WTC11 (cell line): Measurements from ENCODE around the gene UMAD1. TPM values are rescaled to one million over a fixed set of nuclear protein-coding genes. Genes with fewer than 3 reads are reported as not detected.

Experiments used
- ATAC-seq: fragments of 200-7000 bp; cut with Tn5 transposase; 2 replicates; pipeline ENCODE4 v1.10.0; 2021; ENCODE audit warnings: mild to moderate bottlenecking, moderate library complexity
- CTCF ChIA-PET: fragments of 300-600 bp; sonication (Branson Sonifier 250); formaldehyde crosslinking; loops from one replicate; lab custom pipeline; 2021; ENCODE audit warnings: antibody characterized with exemption; lab: Charles Lee
- POLR2A ChIA-PET: fragments of 350-600 bp; sonication (Branson Sonifier 250); formaldehyde crosslinking; loops from one replicate; lab custom pipeline; 2021; ENCODE audit warnings: antibody characterized with exemption; lab: Charles Lee
- DNase-seq: peaks from one replicate; pipeline ENCODE4 v3.0.0; 2021; ENCODE audit warnings: low spot score
- H3K27ac Mint-ChIP-seq: 2 replicates; pipeline ENCODE4 v1.8.0; 2021; ENCODE audit warnings: mixed read lengths
- H3K27me3 Mint-ChIP-seq: 2 replicates; pipeline ENCODE4 v1.8.0; 2021; ENCODE audit warnings: low read depth, mild to moderate bottlenecking, moderate library complexity, mixed read lengths
- H3K36me3 Mint-ChIP-seq: 2 replicates; pipeline ENCODE4 v1.8.0; 2021; ENCODE audit warnings: mixed read lengths
- H3K4me1 Mint-ChIP-seq: 2 replicates; pipeline ENCODE4 v1.8.0; 2022; ENCODE audit warnings: mixed read lengths
- H3K4me3 Mint-ChIP-seq: 2 replicates; pipeline ENCODE4 v1.8.0; 2021; ENCODE audit warnings: mild to moderate bottlenecking, moderate library complexity, mixed read lengths
- H3K9me3 Mint-ChIP-seq: 2 replicates; pipeline ENCODE4 v1.8.0; 2021; ENCODE audit warnings: mixed read lengths
- ATF3 ChIP-seq: sonication (generic); formaldehyde crosslinking; conservative IDR thresholded peaks from 2 replicates; pipeline ENCODE4 v1.8.1; 2022; ENCODE audit warnings: mild to moderate bottlenecking, missing genetic modification reagents
- ATF6 ChIP-seq: sonication (generic); formaldehyde crosslinking; IDR thresholded peaks from 2 replicates; pipeline ENCODE4 v1.8.1; 2023; ENCODE audit warnings: mild to moderate bottlenecking, missing genetic modification reagents
- E2F1 ChIP-seq: sonication (generic); formaldehyde crosslinking; IDR thresholded peaks from 2 replicates; pipeline ENCODE4 v1.8.0; 2022; ENCODE audit warnings: mild to moderate bottlenecking, missing genetic modification reagents
- ERG ChIP-seq: fragments of 250-450 bp; sonication (Bioruptor Pico); IDR thresholded peaks from 2 replicates; pipeline ENCODE4 v1.8.0; 2021; ENCODE audit warnings: mild to moderate bottlenecking
- GABPB1 ChIP-seq: sonication (generic); formaldehyde crosslinking; IDR thresholded peaks from 2 replicates; pipeline ENCODE4 v1.8.1; 2023; ENCODE audit warnings: mild to moderate bottlenecking, missing genetic modification reagents
- HMGA2 ChIP-seq: fragments of 250-450 bp; sonication (Bioruptor Pico); IDR thresholded peaks from 2 replicates; pipeline ENCODE4 v1.4.0; 2021; ENCODE audit warnings: mild to moderate bottlenecking, moderate library complexity
- IRF1 ChIP-seq: sonication (generic); formaldehyde crosslinking; IDR thresholded peaks from 2 replicates; pipeline ENCODE4 v1.8.0; 2023; ENCODE audit warnings: missing genetic modification reagents
- JUN ChIP-seq: sonication (generic); formaldehyde crosslinking; IDR thresholded peaks from 2 replicates; pipeline ENCODE4 v1.8.0; 2023; ENCODE audit warnings: mild to moderate bottlenecking, missing genetic modification reagents
- NFYB ChIP-seq: sonication (generic); formaldehyde crosslinking; conservative IDR thresholded peaks from 2 replicates; pipeline ENCODE4 v1.8.0; 2022; ENCODE audit warnings: low read depth, missing genetic modification reagents
- NR3C1 ChIP-seq: sonication (generic); formaldehyde crosslinking; conservative IDR thresholded peaks from 2 replicates; pipeline ENCODE4 v1.8.1; 2023; ENCODE audit warnings: low read depth, mild to moderate bottlenecking, missing genetic modification reagents
- SOX15 ChIP-seq: fragments of 250-450 bp; sonication (Bioruptor Pico); IDR thresholded peaks from 2 replicates; pipeline ENCODE4 v1.9.0; 2021; ENCODE audit warnings: mild to moderate bottlenecking
- STAT6 ChIP-seq: sonication (generic); formaldehyde crosslinking; conservative IDR thresholded peaks from 2 replicates; pipeline ENCODE4 v1.8.1; 2023; ENCODE audit warnings: mild to moderate bottlenecking, low read depth, missing genetic modification reagents, moderate library complexity
- TEAD1 ChIP-seq: sonication (generic); formaldehyde crosslinking; IDR thresholded peaks from 2 replicates; pipeline ENCODE4 v1.8.0; 2022; ENCODE audit warnings: mild to moderate bottlenecking, missing genetic modification reagents
- USF2 ChIP-seq: sonication (generic); formaldehyde crosslinking; IDR thresholded peaks from 2 replicates; pipeline ENCODE4 v1.8.1; 2023; ENCODE audit warnings: mild to moderate bottlenecking, missing genetic modification reagents, moderate library complexity
- ZNF396 ChIP-seq: fragments of 250-450 bp; sonication (Bioruptor Pico); IDR thresholded peaks from 2 replicates; pipeline ENCODE4 v1.8.0; 2021; ENCODE audit warnings: mild to moderate bottlenecking, moderate library complexity, borderline replicate concordance
- ZSCAN18 ChIP-seq: fragments of 250-450 bp; sonication (Bioruptor Pico); IDR thresholded peaks from 2 replicates; pipeline ENCODE4 v2.1.2; 2022; ENCODE audit warnings: mild to moderate bottlenecking, moderate library complexity
- total RNA-seq: library from RNA; stranded (reverse); gene quantifications from 3 replicates; pipeline ENCODE4 v1.2.3, GENCODE V29; 2021

UMAD1 gene
- total RNA-seq, 1 experiment from 2014 or later: 13.0 TPM

- CTCF ChIA-PET: no interaction called here
- no peaks in the 10 kb centered on the region for H3K9me3 Mint-ChIP-seq
Observed at GRCh38 chr7:7687800-7688199, 47.2 kb downstream of the UMAD1 start.

GRCh38 chr7:7688310-7688709 lies 47.8 kb downstream of the UMAD1 start:
- DNase-seq (no peak), ATAC-seq (no peak)
- H3K4me1 Mint-ChIP-seq: 0 out of 2 replicates have a peak, but pooled peaks cover 6% of the 10 kb centered on the region
- ChIA-PET CTCF (no interaction called here), POLR2A (interaction anchor here (0.6 kb wide), 1 partner anchor 367 kb away, joined by 3 read pairs; no protein-coding TSS in a partner anchor)
- H3K9me3 Mint-ChIP-seq: no peaks in the 10 kb centered on the region
- H3K36me3 Mint-ChIP-seq: no peaks in the 10 kb centered on the region
- no peak overlapping the region for H3K4me3 Mint-ChIP-seq
- no peaks in the 10 kb centered on the region; the same call in 1 of the 2 replicates for H3K27me3 Mint-ChIP-seq
- no peak overlapping the region for H3K27ac Mint-ChIP-seq
- TF ChIP-seq E2F1 (CRISPR knock-in tag) (no peak), NFYB (CRISPR knock-in tag) (no peak), ATF3 (CRISPR knock-in tag) (no peak), ATF6 (CRISPR knock-in tag) (no peak), HMGA2 (CRISPR knock-in tag) (no peak), JUN (no peak), NR3C1 (CRISPR knock-in tag) (no peak), IRF1 (CRISPR knock-in tag) (no peak), USF2 (no peak), ZSCAN18 (CRISPR knock-in tag) (no peak), GABPB1 (CRISPR knock-in tag) (no peak)

More at GRCh38 chr7:7687800-7688199, 47.2 kb downstream of the UMAD1 start:
- no peak overlapping the region for H3K4me3 Mint-ChIP-seq
- TF ChIP-seq STAT6 (no peak), ERG (no peak), TEAD1 (CRISPR knock-in tag) (no peak), IRF1 (CRISPR knock-in tag) (no peak), ZNF396 (no peak), SOX15 (CRISPR knock-in tag) (no peak), USF2 (no peak)
- POLR2A ChIA-PET: interaction anchor here (0.6 kb wide), 1 partner anchor 368 kb away, joined by 3 read pairs; no protein-coding TSS in a partner anchor
- DNase-seq (no peak), ATAC-seq (no peak)
- no peaks in the 10 kb centered on the region; the same call in 1 of the 2 replicates for H3K27me3 Mint-ChIP-seq
- H3K4me1 Mint-ChIP-seq: peaks cover 10% of the 10 kb centered on the region
- no peak overlapping the region for H3K27ac Mint-ChIP-seq
- no peaks in the 10 kb centered on the region for H3K36me3 Mint-ChIP-seq
